Left ventricle myocardium inferior (tissue), 1 donor: Measurements from ENCODE around the gene SLC22A3. TPM values are rescaled to one million over a fixed set of nuclear protein-coding genes. Genes with fewer than 3 reads are reported as not detected.

Experiments
- DNase-seq: peaks from one replicate; pipeline ENCODE4 v3.0.0-alpha.2; 2020
- H3K27ac ChIP-seq: fragments of 200-600 bp; replicated peaks from 2 replicates; pipeline ENCODE4 v1.8.0; 2021
- H3K27me3 ChIP-seq: fragments of 200-600 bp; 2 replicates; pipeline ENCODE4 v1.8.0; 2021; ENCODE audit warnings: low read depth
- H3K36me3 ChIP-seq: fragments of 200-600 bp; 2 replicates; pipeline ENCODE4 v1.8.0; 2021
- H3K4me1 ChIP-seq: fragments of 200-600 bp; 2 replicates; pipeline ENCODE4 v1.8.0; 2021
- H3K4me3 ChIP-seq: fragments of 200-600 bp; 2 replicates; pipeline ENCODE4 v1.8.0; 2021; ENCODE audit warnings: mild to moderate bottlenecking, moderate library complexity
- H3K9me3 ChIP-seq: fragments of 200-600 bp; replicated peaks from 2 replicates; pipeline ENCODE4 v1.8.0; 2021
- CTCF ChIP-seq: fragments of 200-600 bp; IDR thresholded peaks from 2 replicates; pipeline ENCODE4 v1.8.0; 2021; ENCODE audit warnings: antibody characterized with exemption, mild to moderate bottlenecking, borderline replicate concordance
- intact Hi-C: fragments of 100-400 bp; cut with micrococcal nuclease; formaldehyde crosslinking; loops from one replicate; pipeline ENCODE4 v1.11.0; 2022
- total RNA-seq: library from RNA; stranded (reverse); fragmentation: NEBNext Ultra II Directional; extraction: Animal tissue kit (Norgen Biotek cat#: 25700); gene quantifications from one replicate; pipeline ENCODE4 v1.2.1, GENCODE V29; 2021
- donor health status: DM: no; HTN: yes; CAD: no; lungs with severe emphysema.

Gene SLC22A3
- total RNA-seq, 1 donor from 2014 or later, result 1.0 TPM

GRCh38 chr6:160330619-160331018 is 17.6 kb upstream of the SLC22A3 start:
- H3K4me1 ChIP-seq, result no peaks in the 10 kb centered on the region
- no peak for TF ChIP-seq CTCF
- no peak for DNase-seq
- no peaks in the 10 kb centered on the region for H3K36me3 ChIP-seq
- H3K27me3 ChIP-seq, result peaks cover 32% of the 10 kb centered on the region
- H3K9me3 ChIP-seq, result no peaks in the 10 kb centered on the region
- intact Hi-C loops, result no loop called here
- H3K27ac ChIP-seq, result no peak overlapping the region
- H3K4me3 ChIP-seq, result no peak overlapping the region

GRCh38 chr6:160331204-160331603 is 17.0 kb upstream of the SLC22A3 start:
- H3K4me1 ChIP-seq, result no peaks in the 10 kb centered on the region
- intact Hi-C loops, result no loop called here
- no peak for TF ChIP-seq CTCF

GRCh38 chr6:160331753-160332152 is 16.4 kb upstream of the SLC22A3 start:
- peaks cover 34% of the 10 kb centered on the region for H3K27me3 ChIP-seq
- no peak overlapping the region for H3K4me3 ChIP-seq
- DNase-seq, result no peak
- no peak for TF ChIP-seq CTCF
- no peaks in the 10 kb centered on the region for H3K36me3 ChIP-seq
- no peaks in the 10 kb centered on the region for H3K9me3 ChIP-seq
- intact Hi-C loops, result no loop called here
- no peak overlapping the region for H3K27ac ChIP-seq
- no peaks in the 10 kb centered on the region for H3K4me1 ChIP-seq

More at GRCh38 chr6:160331204-160331603, 17.0 kb upstream of the SLC22A3 start:
- H3K27me3 ChIP-seq, result peaks cover 32% of the 10 kb centered on the region
- H3K36me3 ChIP-seq, result no peaks in the 10 kb centered on the region
- H3K9me3 ChIP-seq, result no peaks in the 10 kb centered on the region
- no peak for DNase-seq
- H3K4me3 ChIP-seq, result no peak overlapping the region
- H3K27ac ChIP-seq, result no peak overlapping the region

- no peak overlapping the region for H3K27ac ChIP-seq
- no peaks in the 10 kb centered on the region for H3K36me3 ChIP-seq
- no peaks in the 10 kb centered on the region for H3K4me1 ChIP-seq
- no peaks in the 10 kb centered on the region for H3K9me3 ChIP-seq
- H3K27me3 ChIP-seq, result peaks cover 46% of the 10 kb centered on the region
- no peak for DNase-seq
- no peak overlapping the region for H3K4me3 ChIP-seq
- intact Hi-C loops, result no loop called here
- no peak for TF ChIP-seq CTCF
Observed at GRCh38 chr6:160333101-160333500, 15.1 kb upstream of the SLC22A3 start.

GRCh38 chr6:160333841-160334240 is 14.3 kb upstream of the SLC22A3 start:
- Histone ChIP-seq H3K9me3 (no peaks in the 10 kb centered on the region), H3K4me3 (no peak overlapping the region), H3K27me3 (peaks cover 49% of the 10 kb centered on the region), H3K4me1 (no peaks in the 10 kb centered on the region), H3K27ac (no peak overlapping the region), H3K36me3 (no peaks in the 10 kb centered on the region)
- DNase-seq, result no peak
- intact Hi-C loops, result no loop called here
- no peak for TF ChIP-seq CTCF

GRCh38 chr6:160336200-160336599 is 12.0 kb upstream of the SLC22A3 start:
- H3K4me3 ChIP-seq, result no peak overlapping the region
- no peaks in the 10 kb centered on the region for H3K9me3 ChIP-seq
- TF ChIP-seq CTCF, result no peak
- DNase-seq, result no peak
- intact Hi-C loops, result no loop called here
- H3K27me3 ChIP-seq, result peaks cover 61% of the 10 kb centered on the region
- H3K36me3 ChIP-seq, result no peaks in the 10 kb centered on the region
- H3K4me1 ChIP-seq, result no peaks in the 10 kb centered on the region
- H3K27ac ChIP-seq, result no peak overlapping the region
